Spleen (tissue), 7 donors: ENCODE measurements around the gene ENKD1.

Experiments
- CTCF ChIP-seq, 11 experiments: fragments of 200-600 bp in 7 of 11; fragments of 450-650 bp in 4 of 11; sonication (generic) in 4 of 11; IDR thresholded peaks in 8 of 11; conservative IDR thresholded peaks in 3 of 11; 1 replicate in 7 of 11; 2 replicates in 4 of 11; pipeline versions ENCODE4 v1.4.0 to v1.8.0; 2016 to 2021; ENCODE audit warnings: antibody characterized with exemption in 11 of 11, inconsistent platforms in 4 of 11, mild to moderate bottlenecking in 1 of 11
- POLR2A ChIP-seq, 3 donors: fragments of 450-650 bp; IDR thresholded peaks; one replicate each; pipeline ENCODE4 v1.5.1; 2017; ENCODE audit warnings: antibody characterized with exemption in 3 of 3, mild to moderate bottlenecking in 1 of 3
- donor health status: DM: no; HTN: no; CAD: no; lungs with moderate emphysema.
- donor health status: DM: no; HTN: no; CAD: no.
- donor health status: DM: no; HTN: no; CAD: no.

- no peak for TF ChIP-seq CTCF (IDR thresholded peaks at IDR 0.05 in 8 of 11, conservative IDR thresholded peaks at IDR 0.05 in 3 of 11)
- no peak for TF ChIP-seq POLR2A (IDR thresholded peaks at IDR 0.05)
Measured at GRCh38 chr16:67666032-67666551, 458 bp downstream of the ENKD1 start.
